ENCODE measurements around the gene SCIMP.
"Not testable (repeated sequence)": the region's sequence is repeated elsewhere in the genome, so short reads cannot be mapped to it uniquely, and the experiment has no call there.

The SCIMP gene

DNA sequence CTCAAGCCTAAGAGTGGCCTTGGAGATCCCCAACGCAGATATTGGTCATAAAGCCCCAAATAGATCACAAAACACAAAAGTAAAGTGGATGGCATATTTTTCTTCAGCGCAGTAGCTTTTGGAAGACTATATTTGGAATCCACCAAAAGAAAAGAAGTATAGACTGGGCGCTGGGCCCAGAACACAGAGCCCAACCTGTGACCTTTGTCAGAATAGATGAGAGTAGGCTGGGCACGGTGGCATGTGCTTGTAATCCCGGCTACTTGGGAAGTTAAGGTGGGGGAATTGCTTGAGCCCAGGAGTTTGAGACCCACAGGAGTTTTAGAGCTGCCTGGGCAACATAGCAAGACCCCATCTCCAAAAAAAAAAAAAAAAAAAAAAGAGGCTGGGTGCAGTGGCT, 14.6 kb downstream of the SCIMP start:
- in situ Hi-C loops (cut with HindIII; ENCODE audit: low sequenced_read_pairs) = no loop called here
- no peak for DNase-seq (ENCODE audit: low read depth)
- TF ChIP-seq, protein P1, sequence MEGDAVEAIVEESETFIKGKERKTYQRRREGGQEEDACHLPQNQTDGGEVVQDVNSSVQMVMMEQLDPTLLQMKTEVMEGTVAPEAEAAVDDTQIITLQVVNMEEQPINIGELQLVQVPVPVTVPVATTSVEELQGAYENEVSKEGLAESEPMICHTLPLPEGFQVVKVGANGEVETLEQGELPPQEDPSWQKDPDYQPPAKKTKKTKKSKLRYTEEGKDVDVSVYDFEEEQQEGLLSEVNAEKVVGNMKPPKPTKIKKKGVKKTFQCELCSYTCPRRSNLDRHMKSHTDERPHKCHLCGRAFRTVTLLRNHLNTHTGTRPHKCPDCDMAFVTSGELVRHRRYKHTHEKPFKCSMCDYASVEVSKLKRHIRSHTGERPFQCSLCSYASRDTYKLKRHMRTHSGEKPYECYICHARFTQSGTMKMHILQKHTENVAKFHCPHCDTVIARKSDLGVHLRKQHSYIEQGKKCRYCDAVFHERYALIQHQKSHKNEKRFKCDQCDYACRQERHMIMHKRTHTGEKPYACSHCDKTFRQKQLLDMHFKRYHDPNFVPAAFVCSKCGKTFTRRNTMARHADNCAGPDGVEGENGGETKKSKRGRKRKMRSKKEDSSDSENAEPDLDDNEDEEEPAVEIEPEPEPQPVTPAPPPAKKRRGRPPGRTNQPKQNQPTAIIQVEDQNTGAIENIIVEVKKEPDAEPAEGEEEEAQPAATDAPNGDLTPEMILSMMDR (IDR thresholded peaks at IDR 0.05; ENCODE audit: low read depth, low read length, missing control alignments) = no peak
- no peak overlapping the region for H3K4me3 ChIP-seq (ENCODE audit: low read depth, low read length)

DNA sequence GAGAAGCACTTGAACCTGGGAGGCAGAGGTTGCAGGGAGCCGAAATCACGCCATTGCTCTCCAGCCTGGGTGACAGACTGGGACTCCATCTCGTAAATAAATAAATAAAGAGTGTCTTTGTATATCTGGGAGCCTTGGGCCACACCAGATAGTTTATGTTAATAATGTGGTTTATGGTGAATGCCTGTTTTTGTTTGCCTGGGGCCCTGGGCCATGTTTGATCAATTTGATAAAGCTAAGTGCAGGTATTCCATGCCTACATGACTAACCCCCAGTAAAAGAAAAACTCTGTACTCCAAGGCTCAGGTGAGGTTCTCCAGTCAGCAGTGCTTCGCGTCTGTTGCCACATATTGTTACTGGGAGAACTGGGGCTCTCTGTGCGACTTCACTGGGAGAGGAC, 15.1 kb downstream of the SCIMP start:
- TF ChIP-seq, protein P1 (IDR thresholded peaks at IDR 0.05; ENCODE audit: low read depth, low read length, missing control alignments) = no peak
- no peak overlapping the region for H3K4me3 ChIP-seq (ENCODE audit: low read depth, low read length)
- DNase-seq (ENCODE audit: low read depth) = no peak
- in situ Hi-C loops (cut with HindIII; ENCODE audit: low sequenced_read_pairs) = no loop called here

DNA sequence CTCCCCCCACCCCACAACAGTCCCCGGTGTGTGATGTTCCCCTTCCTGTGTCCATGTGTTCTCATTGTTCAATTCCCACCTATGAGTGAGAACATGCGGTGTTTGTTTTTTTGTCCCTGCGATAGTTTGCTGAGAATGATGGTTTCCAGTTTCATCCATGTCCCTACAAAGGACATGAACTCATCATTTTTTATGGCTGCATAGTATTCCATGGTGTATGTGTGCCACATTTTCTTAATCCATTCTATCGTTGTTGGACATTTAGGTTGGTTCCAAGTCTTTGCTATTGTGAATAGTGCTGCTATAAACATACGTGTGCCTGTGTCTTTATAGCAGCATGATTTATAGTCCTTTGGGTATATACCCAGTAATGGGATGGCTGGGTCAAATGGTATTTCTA, 17.1 kb downstream of the SCIMP start:
- DNase-seq (ENCODE audit: low read depth); in situ Hi-C loops (cut with HindIII; ENCODE audit: low sequenced_read_pairs); H3K4me3 ChIP-seq (ENCODE audit: low read depth, low read length): not testable (repeated sequence)

DNA sequence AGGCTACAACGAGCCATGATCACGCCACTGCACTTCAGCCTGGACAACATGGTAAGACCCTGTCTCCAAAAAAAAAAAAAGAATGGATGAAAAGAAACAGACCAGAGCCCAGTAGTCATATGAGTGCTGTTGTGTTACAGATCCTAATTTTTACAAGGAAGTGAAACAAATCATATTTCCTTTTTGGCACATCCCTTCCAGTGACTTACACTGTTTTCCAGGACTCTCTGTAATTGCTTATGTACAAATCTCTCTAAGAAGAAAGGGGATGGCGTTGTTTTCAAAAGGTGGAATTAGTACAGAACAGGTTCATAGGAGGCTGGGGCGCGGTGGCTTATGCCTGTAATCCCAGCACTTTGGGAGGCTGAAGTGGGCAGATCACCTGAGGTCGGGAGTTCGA, 23.2 kb downstream of the SCIMP start:
- no peak overlapping the region for H3K4me3 ChIP-seq (ENCODE audit: low read depth, low read length)
- DNase-seq (ENCODE audit: low read depth) = no peak
- in situ Hi-C loops (cut with HindIII; ENCODE audit: low sequenced_read_pairs) = no loop called here
- TF ChIP-seq, protein P1 (IDR thresholded peaks at IDR 0.05; ENCODE audit: low read depth, low read length, missing control alignments) = no peak

DNA sequence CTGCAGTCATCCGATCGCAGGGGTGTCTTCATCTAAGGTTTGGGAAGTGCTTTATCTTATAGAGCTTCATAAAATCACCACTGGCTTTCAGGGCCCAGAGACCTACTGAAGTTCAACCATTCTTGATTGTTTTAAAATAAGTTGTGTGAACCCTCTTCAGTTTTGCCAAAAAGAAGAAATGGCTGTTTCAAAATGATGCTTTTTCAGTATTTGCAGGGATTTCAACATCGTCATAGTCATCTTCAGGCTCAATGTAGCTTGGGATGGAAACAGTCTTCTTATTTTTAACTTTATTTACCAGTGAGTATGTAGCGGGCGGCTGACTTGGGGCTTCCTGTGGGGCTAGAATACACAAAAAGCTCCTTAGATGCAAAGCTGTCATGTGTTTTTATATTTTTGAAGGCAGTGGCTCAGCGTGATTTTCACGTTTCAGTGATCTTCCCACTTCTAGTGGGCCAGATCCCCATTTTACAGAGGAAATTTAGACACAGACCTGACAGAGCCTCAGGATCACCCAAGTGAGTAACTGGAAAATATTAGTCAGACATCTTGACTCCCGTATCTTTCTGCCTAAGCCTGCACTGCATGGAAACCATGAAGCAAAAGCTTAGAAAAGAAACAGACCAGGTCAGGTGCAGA, 23.9 kb downstream of the SCIMP start:
- DNase-seq (ENCODE audit: low read depth) = no peak
- TF ChIP-seq, protein P1 (IDR thresholded peaks at IDR 0.05; ENCODE audit: low read depth, low read length, missing control alignments) = no peak
- in situ Hi-C loops (cut with HindIII; ENCODE audit: low sequenced_read_pairs) = no loop called here
- H3K4me3 ChIP-seq (ENCODE audit: low read depth, low read length) = no peak overlapping the region

DNA sequence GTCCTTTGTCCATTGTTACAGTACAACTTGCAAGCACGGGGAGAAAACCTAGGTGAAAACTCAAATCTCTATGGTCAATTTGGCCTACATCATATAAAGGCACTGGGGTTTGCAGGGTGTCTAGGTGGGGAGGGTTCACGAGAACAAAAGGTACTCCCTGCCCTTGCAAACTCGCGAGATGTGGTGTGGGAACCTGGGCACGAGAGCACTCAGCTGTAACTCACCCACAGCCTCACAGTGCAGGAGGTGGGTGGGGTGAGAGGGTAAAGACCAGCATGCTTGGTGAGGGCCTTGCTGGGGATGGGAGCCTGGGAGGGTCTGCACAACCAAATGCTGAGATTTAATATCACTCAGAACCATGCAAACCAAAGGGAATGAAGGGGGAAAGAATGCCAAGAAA, 24.6 kb downstream of the SCIMP start:
- in situ Hi-C loops (cut with HindIII; ENCODE audit: low sequenced_read_pairs) = no loop called here
- DNase-seq (ENCODE audit: low read depth) = no peak
- no peak overlapping the region for H3K4me3 ChIP-seq (ENCODE audit: low read depth, low read length)
- TF ChIP-seq, protein P1 (IDR thresholded peaks at IDR 0.05; ENCODE audit: low read depth, low read length, missing control alignments) = no peak

DNA sequence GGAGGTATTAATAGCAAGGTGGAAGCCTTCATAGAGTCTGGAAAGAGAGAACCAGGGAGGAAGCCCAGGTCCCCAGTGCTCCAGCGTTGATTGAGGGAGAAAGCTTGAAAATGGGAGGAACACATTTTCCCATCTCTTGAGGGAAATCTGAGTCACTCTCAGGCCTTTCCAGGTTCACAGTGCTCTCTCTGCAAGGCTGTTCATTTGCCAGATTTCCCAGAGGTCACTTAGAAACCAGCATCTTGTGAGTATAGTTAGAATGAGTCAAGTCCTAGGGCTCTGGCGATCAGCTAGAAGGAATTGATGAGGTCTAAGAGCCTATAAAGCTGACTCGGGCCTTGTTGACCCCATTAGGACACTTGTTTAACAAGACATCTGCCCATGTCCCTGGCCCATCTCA, 25.3 kb downstream of the SCIMP start:
- no peak for DNase-seq (ENCODE audit: low read depth)

More for the DNA sequence above, 25.3 kb downstream of the SCIMP start:
- H3K4me3 ChIP-seq (ENCODE audit: low read depth, low read length) = no peak overlapping the region
- in situ Hi-C loops (cut with HindIII; ENCODE audit: low sequenced_read_pairs) = no loop called here
- TF ChIP-seq, protein P1 (IDR thresholded peaks at IDR 0.05; ENCODE audit: low read depth, low read length, missing control alignments) = no peak

All from astrocyte of the cerebellum (primary cell).